Neural progenitor cell (in vitro differentiated cells): Measurements from ENCODE around the gene GALM. TPM values are rescaled to one million over a fixed set of nuclear protein-coding genes. Genes with fewer than 3 reads are reported as not detected.

ENCODE experiments used
- DNase-seq: peaks from one replicate; pipeline ENCODE4 v3.0.0-alpha.2; 2016; ENCODE audit warnings: low spot score
- H2AFZ ChIP-seq: fragments of 200-600 bp; sonication (generic); replicated peaks from 2 replicates; pipeline ENCODE4 v1.6.1; 2016; ENCODE audit warnings: antibody characterized with exemption
- H3F3A ChIP-seq: fragments of 200-600 bp; sonication (generic); 2 replicates; pipeline ENCODE4 v1.6.1; 2016; ENCODE audit warnings: antibody characterized with exemption, low read depth
- H3K27ac ChIP-seq: fragments of 200-600 bp; sonication (generic); 2 replicates; pipeline ENCODE4 v1.5.1; 2016; ENCODE audit warnings: mild to moderate bottlenecking
- H3K27me3 ChIP-seq: fragments of 200-600 bp; sonication (generic); 2 replicates; pipeline ENCODE4 v1.6.1; 2016; ENCODE audit warnings: mild to moderate bottlenecking, moderate library complexity
- H3K36me3 ChIP-seq: fragments of 200-600 bp; sonication (generic); 2 replicates; pipeline ENCODE4 v1.5.1; 2016
- H3K4me1 ChIP-seq: fragments of 200-600 bp; sonication (generic); 2 replicates; pipeline ENCODE4 v1.6.1; 2016; ENCODE audit warnings: mixed run types
- H3K4me2 ChIP-seq: fragments of 200-600 bp; sonication (generic); 2 replicates; pipeline ENCODE4 v1.6.1; 2016
- H3K4me3 ChIP-seq: fragments of 200-600 bp; sonication (generic); 2 replicates; pipeline ENCODE4 v1.5.1; 2016
- H3K79me2 ChIP-seq: fragments of 200-600 bp; sonication (generic); 2 replicates; pipeline ENCODE4 v1.6.1; 2016; ENCODE audit warnings: low read depth
- H3K9ac ChIP-seq: fragments of 200-600 bp; sonication (generic); 2 replicates; pipeline ENCODE4 v1.6.1; 2016
- H3K9me3 ChIP-seq: fragments of 200-600 bp; sonication (generic); 2 replicates; pipeline ENCODE4 v1.5.1; 2016; ENCODE audit warnings: low read depth
- H4K20me1 ChIP-seq: fragments of 200-600 bp; sonication (generic); 2 replicates; pipeline ENCODE4 v1.6.1; 2016; ENCODE audit warnings: low read depth
- H3K27ac Mint-ChIP-seq: 3 replicates; pipeline ENCODE4 v1.8.0; 2021; ENCODE audit warnings: mixed read lengths
- H3K27me3 Mint-ChIP-seq: 2 replicates; pipeline ENCODE4 v1.8.0; 2022; ENCODE audit warnings: low read depth, mild to moderate bottlenecking, inconsistent platforms, moderate library complexity, mixed read lengths; ENCODE audit not compliant: insufficient read depth
- H3K36me3 Mint-ChIP-seq: 3 replicates; pipeline ENCODE4 v1.8.0; 2021; ENCODE audit warnings: mixed read lengths
- H3K4me1 Mint-ChIP-seq: 3 replicates; pipeline ENCODE4 v1.8.0; 2021; ENCODE audit warnings: mixed read lengths
- H3K4me3 Mint-ChIP-seq: 3 replicates; pipeline ENCODE4 v1.8.0; 2021; ENCODE audit warnings: mild to moderate bottlenecking, moderate library complexity, mixed read lengths
- H3K9me3 Mint-ChIP-seq: 3 replicates; pipeline ENCODE4 v1.8.0; 2020; ENCODE audit warnings: mixed read lengths
- CTCF ChIP-seq: fragments of 200-600 bp; sonication (generic); IDR thresholded peaks from 2 replicates; pipeline ENCODE4 v1.5.1; 2017; ENCODE audit warnings: antibody characterized with exemption, mild to moderate bottlenecking
- EZH2 ChIP-seq: fragments of 200-600 bp; sonication (generic); IDR thresholded peaks from 2 replicates; pipeline ENCODE4 v1.6.1; 2017; ENCODE audit warnings: antibody characterized with exemption, mild to moderate bottlenecking, moderate library complexity
- EZH2phosphoT487 ChIP-seq: fragments of 200-600 bp; sonication (generic); IDR thresholded peaks from 2 replicates; pipeline ENCODE4 v1.6.1; 2017; ENCODE audit warnings: antibody characterized with exemption
- total RNA-seq: library from RNA; depleted of rRNA; stranded (reverse); fragments of >200 nt; gene quantifications from 2 replicates; pipeline ENCODE4 v1.2.3, GENCODE V29; 2015; ENCODE audit warnings: low replicate concordance

Gene GALM
- total RNA-seq, 1 donor from 2014 or later = 7.1 TPM

GRCh38 chr2:38631976-38632375, 33.9 kb upstream of the GALM start:
- DNase-seq = no peak
- Histone ChIP-seq H3K4me2 (no peak overlapping the region), H3K27ac (no peak overlapping the region), H3K9ac (no peak overlapping the region), H3F3A (no peaks in the 10 kb centered on the region), H2AFZ (no peak overlapping the region), H3K27me3 (no peaks in the 10 kb centered on the region), H3K36me3 (no peaks in the 10 kb centered on the region), H3K79me2 (no peaks in the 10 kb centered on the region), H3K4me1 (no peaks in the 10 kb centered on the region), H4K20me1 (no peaks in the 10 kb centered on the region), H3K4me3 (no peak overlapping the region), H3K9me3 (peaks cover 4% of the 10 kb centered on the region)
- Mint-ChIP-seq H3K4me3 (no peak overlapping the region), H3K4me1 (no peaks in the 10 kb centered on the region), H3K27ac (no peak overlapping the region), H3K36me3 (no peaks in the 10 kb centered on the region), H3K27me3 (no peaks in the 10 kb centered on the region), H3K9me3 (peaks cover 2% of the 10 kb centered on the region)
- no peak for TF ChIP-seq EZH2phosphoT487
- TF ChIP-seq CTCF = no peak
- no peak for TF ChIP-seq EZH2

GRCh38 chr2:38632980-38633379, 32.9 kb upstream of the GALM start:
- peaks cover 2% of the 10 kb centered on the region for H3K9me3 Mint-ChIP-seq

GRCh38 chr2:38633895-38634294, 32.0 kb upstream of the GALM start:
- no peak overlapping the region for H3K4me3 ChIP-seq
- no peaks in the 10 kb centered on the region for H4K20me1 ChIP-seq
- H3K4me1 ChIP-seq = no peaks in the 10 kb centered on the region
- H2AFZ ChIP-seq = no peak overlapping the region
- no peaks in the 10 kb centered on the region for H3F3A ChIP-seq
- no peaks in the 10 kb centered on the region for H3K27me3 ChIP-seq
- H3K4me1 Mint-ChIP-seq = no peaks in the 10 kb centered on the region
- DNase-seq = no peak
- H3K79me2 ChIP-seq = no peaks in the 10 kb centered on the region
- H3K4me3 Mint-ChIP-seq = no peak overlapping the region
- TF ChIP-seq CTCF = no peak
- no peaks in the 10 kb centered on the region for H3K27me3 Mint-ChIP-seq
- peaks cover 4% of the 10 kb centered on the region for H3K9me3 ChIP-seq
- H3K9me3 Mint-ChIP-seq = peaks cover 2% of the 10 kb centered on the region
- H3K27ac Mint-ChIP-seq = no peak overlapping the region
- no peak overlapping the region for H3K4me2 ChIP-seq
- no peaks in the 10 kb centered on the region for H3K36me3 Mint-ChIP-seq
- no peaks in the 10 kb centered on the region for H3K36me3 ChIP-seq
- H3K9ac ChIP-seq = no peak overlapping the region
- no peak overlapping the region for H3K27ac ChIP-seq

More at GRCh38 chr2:38632980-38633379, 32.9 kb upstream of the GALM start:
- no peak overlapping the region for H3K9ac ChIP-seq
- TF ChIP-seq EZH2phosphoT487 = no peak
- TF ChIP-seq EZH2 = no peak
- no peak for TF ChIP-seq CTCF
- no peak overlapping the region for H3K27ac Mint-ChIP-seq
- no peak overlapping the region for H3K27ac ChIP-seq
- no peaks in the 10 kb centered on the region for H3K4me1 ChIP-seq
- H3K36me3 ChIP-seq = no peaks in the 10 kb centered on the region
- H4K20me1 ChIP-seq = no peaks in the 10 kb centered on the region
- H3K4me3 ChIP-seq = no peak overlapping the region
- H3K9me3 ChIP-seq = peaks cover 4% of the 10 kb centered on the region
- no peaks in the 10 kb centered on the region for H3K79me2 ChIP-seq
- H3K4me1 Mint-ChIP-seq = no peaks in the 10 kb centered on the region
- no peak overlapping the region for H3K4me3 Mint-ChIP-seq
- no peaks in the 10 kb centered on the region for H3K27me3 Mint-ChIP-seq
- H2AFZ ChIP-seq = no peak overlapping the region
- H3K27me3 ChIP-seq = no peaks in the 10 kb centered on the region
- no peaks in the 10 kb centered on the region for H3K36me3 Mint-ChIP-seq
- DNase-seq = no peak
- no peak overlapping the region for H3K4me2 ChIP-seq
- no peaks in the 10 kb centered on the region for H3F3A ChIP-seq

- H3F3A ChIP-seq = no peaks in the 10 kb centered on the region
- Mint-ChIP-seq H3K9me3 (peaks cover 2% of the 10 kb centered on the region), H3K4me3 (no peak overlapping the region), H3K27me3 (no peaks in the 10 kb centered on the region), H3K36me3 (no peaks in the 10 kb centered on the region), H3K4me1 (no peaks in the 10 kb centered on the region), H3K27ac (no peak overlapping the region)
- no peak overlapping the region for H3K27ac ChIP-seq
- no peak overlapping the region for H3K4me3 ChIP-seq
- no peaks in the 10 kb centered on the region for H4K20me1 ChIP-seq
- no peaks in the 10 kb centered on the region for H3K4me1 ChIP-seq
- H2AFZ ChIP-seq = no peak overlapping the region
- H3K36me3 ChIP-seq = no peaks in the 10 kb centered on the region
- H3K4me2 ChIP-seq = no peak overlapping the region
- DNase-seq = no peak
- H3K27me3 ChIP-seq = no peaks in the 10 kb centered on the region
- H3K79me2 ChIP-seq = no peaks in the 10 kb centered on the region
- H3K9ac ChIP-seq = no peak overlapping the region
- TF ChIP-seq CTCF (no peak), EZH2 (no peak), EZH2phosphoT487 (no peak)
- H3K9me3 ChIP-seq = peaks cover 4% of the 10 kb centered on the region
Measured at GRCh38 chr2:38634684-38635083, 31.2 kb upstream of the GALM start.
